Measurements from ENCODE around the gene RAB37.

- TF ChIP-seq JUNB (CRISPR knock-in tag; conservative IDR thresholded peaks at IDR 0.05) (no peak), ZNF12 (CRISPR knock-in tag; IDR thresholded peaks at IDR 0.05) (no peak), UBTF (IDR thresholded peaks at IDR 0.05; ENCODE audit: borderline replicate concordance in 1 of 2, low read depth in 2 of 2, low read length in 2 of 2) (no peak), CREM (IDR thresholded peaks at IDR 0.05; ENCODE audit: low read depth) (no peak), RBBP5 (IDR thresholded peaks at IDR 0.05; ENCODE audit: borderline replicate concordance, insufficient read depth, low read length, poor library complexity, severe bottlenecking) (no peak), SMARCA5 (IDR thresholded peaks at IDR 0.05) (no peak), FOXJ3 (CRISPR knock-in tag; IDR thresholded peaks at IDR 0.05) (no peak)
Measured at GRCh38 chr17:74777901-74778515, 41.0 kb downstream of the RAB37 start.

All from K562 (cell line).